ENCODE measurements around the gene LRRC37A2. TPM values are rescaled to one million over a fixed set of nuclear protein-coding genes. Genes with fewer than 3 reads are reported as not detected.
"Not testable (repeated sequence)": the region's sequence is repeated elsewhere in the genome, so short reads cannot be mapped to it uniquely, and the experiment has no call there.

The LRRC37A2 gene
- polyA plus RNA-seq (ENCODE audit: insufficient read length in 12 of 12) = 10 to 100 TPM in 11 of 12 donors, not detected in 1; 14.5 to 49.0 (median 21.5) TPM
- long read RNA-seq, donor 1, partial matches to known transcripts = 7 of 11 reads
- long read RNA-seq, donor 1, other reads (novel, unspliced or antisense) = 0 of 11 reads
- long read RNA-seq, donor 2, partial matches to known transcripts = 0 of 3 reads
- long read RNA-seq, donor 2, other reads (novel, unspliced or antisense) = 0 of 3 reads
- long read RNA-seq, donor 3, partial matches to known transcripts = 0 of 1 reads
- long read RNA-seq, donor 3, other reads (novel, unspliced or antisense) = 0 of 1 reads
- long read RNA-seq, donor 4 = 0 reads
- long read RNA-seq, donor 5, partial matches to known transcripts = 0 of 1 reads
- long read RNA-seq, donor 5, other reads (novel, unspliced or antisense) = 0 of 1 reads
- long read RNA-seq, donor 6, transcript LRRC37A2-202 (6 exons, 3,082 nt) = major isoform, 7 of 7 reads
- long read RNA-seq, donor 6, partial matches to known transcripts = 0 of 7 reads
- long read RNA-seq, donor 6, other reads (novel, unspliced or antisense) = 0 of 7 reads
- long read RNA-seq, donor 7 = 0 reads
- long read RNA-seq, donor 8, transcript LRRC37A2-202 (6 exons, 3,082 nt) = major isoform, 7 of 12 reads
- long read RNA-seq, donor 8, partial matches to known transcripts = 5 of 12 reads
- long read RNA-seq, donor 8, other reads (novel, unspliced or antisense) = 0 of 12 reads
- long read RNA-seq, donor 9, partial matches to known transcripts = 5 of 7 reads
- long read RNA-seq, donor 9, other reads (novel, unspliced or antisense) = 0 of 7 reads
- long read RNA-seq, donor 10, transcript LRRC37A2-202 (6 exons, 3,082 nt) = major isoform, 6 of 6 reads
- long read RNA-seq, donor 10, partial matches to known transcripts = 0 of 6 reads
- long read RNA-seq, donor 10, other reads (novel, unspliced or antisense) = 0 of 6 reads
- long read RNA-seq, donor 11, partial matches to known transcripts = 7 of 12 reads
- long read RNA-seq, donor 11, other reads (novel, unspliced or antisense) = 5 of 12 reads

- DNase-seq = not testable (repeated sequence)
Observed at GRCh38 chr17:46512168-46512567, at the start of gene LRRC37A2. Gene LRRC37A2 (plus strand): TSS chr17:46512468. CDS start chr17:46512713, 245 bp downstream.

GRCh38 chr17:46467618-46468017 is 44.6 kb upstream of the LRRC37A2 start:
- not testable (repeated sequence) for DNase-seq

GRCh38 chr17:46474489-46474888 is 37.8 kb upstream of the LRRC37A2 start:
- not testable (repeated sequence) for DNase-seq

GRCh38 chr17:46475583-46475982 is 36.7 kb upstream of the LRRC37A2 start:
- not testable (repeated sequence) for DNase-seq

GRCh38 chr17:46478823-46479222 is 33.4 kb upstream of the LRRC37A2 start:
- DNase-seq = not testable (repeated sequence)

- not testable (repeated sequence) for DNase-seq
Observed at GRCh38 chr17:46481310-46481709, 31.0 kb upstream of the LRRC37A2 start.

- DNase-seq = not testable (repeated sequence)
Observed at GRCh38 chr17:46492021-46492420, 20.2 kb upstream of the LRRC37A2 start.

- DNase-seq = not testable (repeated sequence)
Observed at GRCh38 chr17:46499437-46500139, 12.7 kb upstream of the LRRC37A2 start.

GRCh38 chr17:46505896-46506295 is 6.4 kb upstream of the LRRC37A2 start:
- not testable (repeated sequence) for DNase-seq

GRCh38 chr17:46534716-46535115 is 22.4 kb downstream of the LRRC37A2 start:
- DNase-seq = not testable (repeated sequence)

- DNase-seq = not testable (repeated sequence)
Observed at GRCh38 chr17:46548607-46549006, 36.3 kb downstream of the LRRC37A2 start.

- DNase-seq = not testable (repeated sequence)
Observed at GRCh38 chr17:46559155-46559554, 46.9 kb downstream of the LRRC37A2 start.

GRCh38 chr17:46560048-46560447 is 47.8 kb downstream of the LRRC37A2 start:
- DNase-seq = not testable (repeated sequence)

GRCh38 chr17:46566284-46566683 is 54.0 kb downstream of the LRRC37A2 start:
- DNase-seq = not testable (repeated sequence)

GRCh38 chr17:46566980-46567379 is 54.7 kb downstream of the LRRC37A2 start:
- DNase-seq = not testable (repeated sequence)

GRCh38 chr17:46571796-46572195 is 59.5 kb downstream of the LRRC37A2 start:
- not testable (repeated sequence) for DNase-seq

GRCh38 chr17:46579083-46580075 is 67.1 kb downstream of the LRRC37A2 start, which contains the start of gene ARL17A:
Gene ARL17A (minus strand): TSS chr17:46579691. CDS start chr17:46576322, 3,369 bp downstream.
- DNase-seq = not testable (repeated sequence)

- not testable (repeated sequence) for DNase-seq
Observed at GRCh38 chr17:46580082-46580481, 67.8 kb downstream of the LRRC37A2 start.

GRCh38 chr17:46585444-46585843 is 73.2 kb downstream of the LRRC37A2 start:
- DNase-seq = not testable (repeated sequence)
